Activated naive CD4-positive, alpha-beta T cell treated with anti-CD3 and anti-CD28 coated beads, Interleukin-2, amount 50 U/mL, for 16 hours (primary cell): ENCODE data around the gene FTCDNL1.

ENCODE experiments used
- DNase-seq: peaks from one replicate; pipeline ENCODE4 v3.0.0-alpha.2; 2020

FTCDNL1 gene

DNA sequence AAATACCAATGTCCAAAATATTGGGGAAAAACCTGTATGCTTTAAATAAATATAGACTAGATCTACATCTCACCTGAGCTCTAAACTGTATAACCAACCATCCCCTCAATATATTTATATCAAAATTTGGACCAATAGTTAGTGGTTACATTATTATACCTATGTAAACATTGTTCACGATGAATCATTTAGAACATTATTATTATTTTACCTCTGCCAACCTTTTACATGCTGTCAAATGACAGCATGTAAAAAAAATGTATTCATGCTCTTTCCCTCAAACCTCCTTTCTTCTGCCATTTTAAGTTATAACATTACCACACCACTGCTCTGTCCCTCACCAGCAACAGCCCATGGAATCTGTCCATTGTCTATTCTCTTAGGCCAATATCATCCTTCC, 9.6 kb downstream of the FTCDNL1 start:
- DNase-seq: no peak

DNA sequence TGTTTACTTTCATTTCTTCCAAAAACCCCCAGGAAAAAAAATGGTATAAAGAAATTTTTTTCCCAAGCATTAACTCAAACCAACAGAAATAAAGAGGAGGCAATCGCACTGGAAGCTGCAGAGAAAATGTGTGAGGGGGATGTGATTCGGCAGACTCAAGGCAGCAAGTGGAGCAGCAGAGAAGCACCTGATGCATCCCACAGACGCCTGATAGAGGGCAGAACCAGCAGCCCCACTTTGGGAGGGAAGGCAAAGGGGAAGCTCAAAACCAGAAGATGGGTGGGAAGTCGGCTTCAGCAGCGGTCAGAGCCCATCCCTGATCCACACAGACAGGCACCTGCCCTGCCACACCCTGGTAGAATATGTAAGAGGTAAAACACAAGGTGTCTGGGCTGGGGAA, 12.6 kb downstream of the FTCDNL1 start:
- no peak for DNase-seq

DNA sequence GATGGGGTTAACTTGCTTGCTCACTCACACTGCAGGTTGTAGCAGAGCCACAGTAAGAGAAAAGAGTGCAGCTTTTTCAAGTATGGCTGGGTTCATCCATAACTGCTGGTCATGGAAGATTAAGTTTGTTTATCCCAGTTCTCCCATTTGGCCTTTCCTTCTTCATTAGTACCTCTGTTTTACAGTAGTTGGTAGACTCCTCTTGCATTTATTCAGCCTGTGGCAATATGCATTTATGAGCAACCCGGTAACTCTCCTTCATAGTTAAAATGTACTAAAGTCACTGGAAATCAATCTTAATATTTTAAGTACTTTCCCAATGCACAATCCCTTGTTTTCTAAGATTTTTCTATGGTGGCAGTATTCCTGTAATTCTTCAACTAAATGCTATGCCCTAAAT, 14.0 kb downstream of the FTCDNL1 start:
- DNase-seq: no peak

DNA sequence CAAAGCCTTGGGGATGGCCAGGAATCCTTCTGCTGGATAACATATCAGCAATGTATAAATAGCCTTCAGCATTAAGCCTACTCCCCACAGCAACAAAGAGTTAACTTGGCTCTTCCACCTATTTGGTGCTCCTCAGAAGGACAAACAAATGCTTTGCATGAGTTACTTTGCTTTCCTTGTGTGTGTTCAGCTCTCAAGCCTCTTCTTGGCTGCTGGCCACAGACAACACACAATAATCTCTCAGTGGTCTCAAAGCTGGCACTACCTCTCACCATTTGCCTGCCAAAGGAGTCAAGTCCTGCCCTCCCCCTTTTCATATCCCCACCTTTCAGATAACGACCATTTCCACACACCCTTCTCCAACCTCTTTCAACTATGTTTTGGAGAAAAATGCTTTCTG, 17.5 kb downstream of the FTCDNL1 start:
- DNase-seq: no peak

DNA sequence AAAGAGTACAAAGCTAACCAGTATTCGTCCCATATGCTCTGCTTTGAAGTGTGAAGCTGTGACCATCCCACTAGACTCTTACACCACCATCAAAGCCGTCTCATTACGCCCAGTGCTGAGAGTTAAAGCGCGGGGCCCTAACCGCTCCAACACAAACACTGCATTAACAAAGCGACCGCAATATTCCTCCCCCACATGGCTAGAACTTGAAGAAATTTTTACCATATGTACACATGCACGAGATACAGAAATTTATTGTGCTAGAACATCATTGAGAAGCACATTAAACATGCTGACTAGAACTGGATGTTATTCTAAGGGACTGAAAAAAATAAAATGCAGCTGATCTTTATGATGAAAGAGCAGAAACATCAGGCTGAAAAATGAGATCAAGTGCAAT, 20.5 kb downstream of the FTCDNL1 start:
- no peak for DNase-seq

DNA sequence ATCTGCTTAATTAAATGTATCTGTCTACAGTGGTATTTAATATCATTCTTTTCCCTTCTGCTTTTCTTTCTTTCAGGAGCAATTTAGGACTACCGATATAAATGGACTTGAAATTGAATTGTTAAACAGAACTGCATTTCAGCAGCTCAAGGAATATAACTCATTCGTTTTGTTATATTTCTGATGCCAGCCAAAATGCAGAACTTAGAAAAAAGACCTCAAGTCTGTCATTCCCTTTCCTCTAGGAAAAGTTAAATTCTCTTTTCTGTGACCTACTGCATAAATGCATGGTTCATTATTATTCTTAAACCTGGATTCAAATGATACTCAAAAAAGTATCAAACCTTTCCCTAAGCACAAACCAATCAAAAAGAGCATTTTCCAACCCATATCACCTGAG, 21.4 kb downstream of the FTCDNL1 start:
- DNase-seq: no peak

DNA sequence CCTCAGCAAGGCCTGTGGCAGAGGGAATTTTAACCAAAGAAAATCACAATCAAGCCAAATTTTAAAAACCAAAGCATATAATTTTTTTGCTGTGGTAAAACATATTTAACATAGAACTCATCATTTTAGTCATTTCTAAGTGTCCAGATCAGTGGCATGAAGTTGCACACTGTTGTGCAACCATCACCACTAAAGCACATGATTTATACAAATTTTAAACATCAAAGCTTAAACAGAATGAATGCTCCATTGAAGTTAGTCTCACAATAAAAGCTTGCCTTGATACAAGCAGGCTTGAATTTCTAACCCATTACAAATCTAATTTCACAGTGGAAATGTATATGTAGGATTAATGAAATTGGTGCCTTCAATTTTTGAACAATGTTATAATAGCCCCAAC, 31.2 kb downstream of the FTCDNL1 start:
- DNase-seq: no peak

DNA sequence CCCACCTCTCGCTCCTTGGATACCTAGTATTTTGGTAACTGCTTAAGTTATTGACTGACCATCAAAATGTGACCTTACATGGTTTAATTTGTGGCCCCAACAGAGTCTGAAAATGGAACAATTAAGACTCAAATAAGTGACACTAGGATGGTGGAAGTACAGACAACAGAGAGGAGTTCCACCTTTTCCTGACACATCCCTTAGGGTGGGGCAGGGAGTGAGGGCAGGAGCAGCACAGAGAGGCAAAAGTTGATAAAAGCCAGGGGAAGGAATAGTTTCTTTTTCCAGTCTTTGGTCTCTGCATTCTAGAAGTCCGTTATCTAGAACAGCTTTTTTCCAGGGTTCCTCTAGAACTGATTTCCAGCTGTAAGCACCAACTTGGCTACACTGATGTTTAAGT, 32.2 kb downstream of the FTCDNL1 start:
- no peak for DNase-seq

DNA sequence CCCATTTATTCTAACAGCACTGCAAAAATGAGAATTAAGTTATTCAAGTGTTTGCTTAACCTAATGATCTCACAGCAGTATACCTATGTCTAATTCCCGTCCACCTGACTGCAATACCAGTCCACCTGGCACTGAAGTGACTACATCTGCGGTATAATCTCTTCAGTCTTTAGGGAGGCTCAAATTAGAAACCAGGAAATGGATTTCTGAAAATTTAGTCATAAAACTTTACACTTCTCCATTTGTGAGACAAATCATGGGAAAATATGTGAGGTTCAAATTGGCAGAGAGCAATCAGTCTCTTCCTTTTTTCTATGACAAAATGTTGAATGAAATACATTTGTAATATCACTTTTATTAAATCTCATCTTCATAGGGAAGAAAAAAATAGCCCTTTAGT, 33.0 kb downstream of the FTCDNL1 start:
- no peak for DNase-seq

DNA sequence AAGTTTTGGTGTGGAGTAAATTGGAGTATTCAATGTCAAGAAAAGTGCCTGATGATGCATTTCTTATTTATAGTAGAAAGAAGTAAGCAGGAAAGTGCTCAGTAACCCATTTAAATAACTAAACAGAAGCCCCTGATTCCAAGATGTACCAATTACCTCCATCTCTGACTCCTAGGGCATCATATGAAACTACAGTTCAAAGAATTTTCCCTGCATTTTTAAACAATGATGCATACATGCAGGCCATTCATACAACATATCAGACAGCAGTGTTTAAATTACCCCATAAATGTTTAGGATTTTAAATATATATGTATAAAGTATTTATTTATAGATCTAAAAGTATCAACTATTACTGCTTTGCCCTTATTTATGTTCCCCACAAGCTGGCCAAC, 36.2 kb downstream of the FTCDNL1 start:
- no peak for DNase-seq

DNA sequence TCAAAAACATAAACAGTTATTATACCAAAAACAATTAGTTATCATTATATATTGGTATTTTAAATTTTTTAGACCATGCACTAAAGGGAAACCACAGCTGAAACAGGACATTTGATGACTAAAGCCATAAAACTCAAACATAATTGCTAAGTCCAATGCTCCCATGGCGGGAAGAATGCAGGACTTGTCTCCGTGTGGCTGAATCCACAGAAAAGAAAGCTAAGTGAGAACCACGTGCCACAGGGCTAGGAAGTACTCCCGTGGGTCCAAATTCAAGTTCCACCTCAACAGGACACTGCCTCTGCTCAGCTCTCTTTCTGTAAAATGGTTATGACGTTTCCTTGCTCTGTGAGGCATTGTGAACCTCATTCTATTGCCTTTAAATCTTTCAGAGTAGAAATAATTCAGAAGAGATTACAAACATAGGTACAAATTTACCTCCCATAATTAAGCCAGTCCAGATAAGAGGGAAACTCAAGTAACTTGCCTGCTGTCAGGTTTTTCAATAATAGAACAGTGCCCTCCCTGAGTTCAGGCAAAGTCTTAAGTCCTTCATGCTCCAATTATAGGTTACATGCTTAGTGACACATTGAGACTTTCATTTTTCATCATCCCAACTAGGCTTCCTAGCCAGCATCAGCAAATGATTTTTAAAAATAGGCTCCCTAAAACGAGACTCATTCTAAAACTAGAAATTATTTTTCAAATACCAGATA, 36.7 kb downstream of the FTCDNL1 start:
- no peak for DNase-seq

DNA sequence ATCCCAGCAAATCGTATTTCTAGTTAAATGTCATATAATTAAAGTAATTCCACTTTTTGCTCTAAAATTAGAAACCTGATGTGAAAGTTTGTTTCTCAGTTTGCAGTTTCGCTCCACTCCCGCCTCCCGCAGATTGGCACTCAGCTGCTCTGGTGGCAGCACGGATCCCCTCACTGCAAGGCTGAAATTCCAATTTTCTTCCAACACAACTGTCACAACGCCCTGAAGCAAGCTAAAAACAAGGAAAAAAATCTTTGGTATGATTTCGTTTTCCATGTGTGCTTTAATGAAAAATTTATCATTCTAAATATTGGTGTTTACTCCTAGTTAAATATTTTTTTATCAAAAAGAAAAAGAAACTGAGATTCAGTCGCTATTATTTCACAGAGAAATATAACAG, 38.5 kb downstream of the FTCDNL1 start:
- DNase-seq: no peak

DNA sequence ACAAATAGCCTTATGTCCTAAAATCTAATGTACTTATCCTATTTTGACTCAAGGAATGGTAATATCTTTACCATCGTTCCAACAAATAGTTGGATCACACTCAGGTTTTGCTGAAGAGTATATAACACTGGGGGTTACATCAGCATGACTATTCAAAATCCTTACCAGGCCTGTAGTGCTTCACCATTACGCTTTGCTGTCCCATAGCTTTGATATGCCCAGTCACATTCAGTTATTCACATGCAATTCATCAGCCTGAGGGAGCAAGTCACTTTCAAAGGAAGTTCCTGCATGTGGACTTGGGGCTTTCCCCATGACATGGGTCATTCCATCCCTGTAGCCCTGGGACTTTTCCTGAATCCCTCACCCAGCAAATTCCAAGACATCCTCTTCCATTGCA, 39.6 kb downstream of the FTCDNL1 start:
- DNase-seq: no peak

DNA sequence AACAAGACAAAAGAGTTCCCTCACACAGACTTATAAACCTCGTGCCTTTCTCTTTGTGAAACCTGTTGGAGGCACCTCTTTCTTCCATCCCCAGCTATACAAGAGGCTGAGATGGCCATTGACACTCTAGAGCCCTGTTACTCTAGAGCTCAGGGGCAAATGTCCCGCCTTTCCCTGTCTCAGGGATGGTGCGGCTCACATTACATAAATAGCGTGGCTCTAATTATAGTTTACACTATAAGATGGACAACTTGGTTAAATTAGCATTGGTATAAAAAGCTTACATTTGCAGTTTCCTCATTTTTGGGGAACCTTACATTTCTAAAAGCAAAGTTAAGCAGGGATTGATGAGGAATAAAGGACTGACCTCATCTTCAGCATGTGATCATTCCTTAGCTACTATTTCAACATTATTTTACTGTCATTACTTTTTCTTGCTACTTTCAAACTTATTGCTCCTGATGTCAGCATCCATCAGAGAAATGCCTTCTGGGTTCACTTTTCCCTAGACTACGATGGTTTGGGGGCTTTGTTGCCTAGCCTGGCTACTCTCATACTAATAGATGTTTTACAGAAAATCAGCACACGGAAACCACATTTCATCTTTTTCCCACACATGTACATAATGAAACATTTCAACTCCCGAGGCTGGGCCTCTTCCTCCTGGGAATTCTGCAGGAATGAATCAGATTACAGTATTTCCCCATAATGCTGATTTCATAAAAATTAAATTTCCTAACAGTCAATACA, 40.4 kb downstream of the FTCDNL1 start:
- no peak for DNase-seq

DNA sequence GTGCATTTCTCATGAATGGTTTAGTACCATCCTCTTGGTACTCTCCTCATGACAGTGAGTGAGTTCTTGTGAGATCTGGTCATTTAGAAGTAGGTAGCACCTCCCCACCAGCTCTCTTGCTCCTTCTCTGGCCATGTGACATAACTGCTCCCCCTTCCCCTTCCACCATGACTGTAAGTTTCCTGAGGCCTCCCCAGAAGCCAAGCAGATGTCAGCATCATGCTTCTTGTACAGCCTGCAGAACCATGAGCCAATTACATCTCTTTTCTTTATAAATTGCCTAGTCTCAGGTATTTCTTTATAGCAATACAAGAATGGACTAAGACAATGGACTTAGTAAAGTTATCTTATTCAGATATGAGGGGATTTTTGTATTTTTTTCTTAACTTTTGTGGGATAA, 43.0 kb downstream of the FTCDNL1 start:
- no peak for DNase-seq

DNA sequence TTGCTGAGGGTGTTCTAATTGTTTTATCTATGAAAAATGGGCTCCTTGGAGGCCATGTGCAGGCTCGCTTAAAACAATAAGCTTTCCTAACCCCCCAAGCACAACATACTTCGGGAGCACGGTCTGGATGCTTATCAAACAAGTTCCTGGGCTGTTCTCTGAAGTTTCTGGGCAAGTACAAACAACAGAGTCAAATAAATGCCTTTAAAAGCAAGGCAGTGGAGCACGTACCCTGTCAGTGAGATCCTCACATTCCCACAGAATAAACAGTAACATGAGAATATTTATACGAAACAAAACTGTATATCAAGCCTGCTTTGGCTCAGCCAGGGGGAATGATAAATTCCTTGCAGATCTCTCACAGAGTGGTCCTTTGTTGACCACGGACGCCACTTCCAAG, 44.8 kb downstream of the FTCDNL1 start:
- DNase-seq: no peak

DNA sequence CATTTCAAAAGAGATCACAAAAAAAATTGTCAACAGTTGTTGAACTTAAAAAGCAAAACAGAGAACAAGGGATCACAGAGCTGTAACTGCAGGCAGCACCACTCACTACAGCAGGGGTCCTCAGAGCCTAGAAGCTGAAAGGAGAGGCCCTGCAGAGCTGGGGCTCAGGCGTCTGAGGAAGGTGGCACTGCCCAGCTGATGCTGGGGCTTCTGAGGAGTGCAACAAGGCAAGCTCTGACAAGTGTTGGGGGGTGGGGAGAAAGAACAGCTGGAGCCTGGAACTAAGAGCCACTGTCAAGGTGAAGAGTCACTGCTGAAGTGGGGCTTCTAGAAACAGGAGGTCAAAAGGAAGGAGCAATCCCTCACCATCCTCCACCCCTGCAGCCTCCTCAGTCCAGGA, 46.2 kb downstream of the FTCDNL1 start:
- no peak for DNase-seq

DNA sequence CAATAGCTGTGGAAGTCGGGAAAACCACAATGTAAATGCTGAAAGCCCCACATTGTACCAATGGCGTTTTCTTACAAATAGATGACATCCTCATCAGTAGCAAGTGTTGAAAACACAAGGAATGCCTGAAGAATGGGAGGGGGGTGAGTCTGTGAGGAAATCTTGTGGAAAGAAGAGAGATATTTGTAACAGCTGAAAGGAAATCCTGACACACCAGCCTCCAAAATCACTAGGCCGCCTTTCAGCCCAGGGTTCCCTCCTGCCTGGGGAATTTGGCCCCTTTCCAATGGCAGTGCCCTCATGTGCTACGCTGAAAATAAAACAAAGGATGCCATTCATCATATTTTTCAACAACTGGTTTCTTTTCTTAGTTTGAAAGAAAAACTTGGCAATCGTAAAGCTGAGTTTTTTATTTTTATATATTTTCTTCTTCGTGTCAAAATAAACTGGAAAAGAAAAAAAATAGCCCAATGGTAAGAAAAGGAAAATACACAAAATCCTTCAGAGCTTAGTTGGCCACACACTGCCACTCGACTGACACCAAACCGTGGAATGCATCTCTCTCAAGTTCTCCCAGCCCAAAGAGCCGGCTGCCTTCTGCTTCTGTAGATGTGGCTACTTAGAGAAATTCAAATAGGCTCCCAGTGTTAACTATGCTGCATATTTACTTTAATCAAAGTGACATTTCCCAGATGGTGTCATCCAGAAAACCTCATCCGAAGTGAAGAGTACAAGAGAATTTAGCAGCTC, 52.0 kb downstream of the FTCDNL1 start:
- DNase-seq: no peak

DNA sequence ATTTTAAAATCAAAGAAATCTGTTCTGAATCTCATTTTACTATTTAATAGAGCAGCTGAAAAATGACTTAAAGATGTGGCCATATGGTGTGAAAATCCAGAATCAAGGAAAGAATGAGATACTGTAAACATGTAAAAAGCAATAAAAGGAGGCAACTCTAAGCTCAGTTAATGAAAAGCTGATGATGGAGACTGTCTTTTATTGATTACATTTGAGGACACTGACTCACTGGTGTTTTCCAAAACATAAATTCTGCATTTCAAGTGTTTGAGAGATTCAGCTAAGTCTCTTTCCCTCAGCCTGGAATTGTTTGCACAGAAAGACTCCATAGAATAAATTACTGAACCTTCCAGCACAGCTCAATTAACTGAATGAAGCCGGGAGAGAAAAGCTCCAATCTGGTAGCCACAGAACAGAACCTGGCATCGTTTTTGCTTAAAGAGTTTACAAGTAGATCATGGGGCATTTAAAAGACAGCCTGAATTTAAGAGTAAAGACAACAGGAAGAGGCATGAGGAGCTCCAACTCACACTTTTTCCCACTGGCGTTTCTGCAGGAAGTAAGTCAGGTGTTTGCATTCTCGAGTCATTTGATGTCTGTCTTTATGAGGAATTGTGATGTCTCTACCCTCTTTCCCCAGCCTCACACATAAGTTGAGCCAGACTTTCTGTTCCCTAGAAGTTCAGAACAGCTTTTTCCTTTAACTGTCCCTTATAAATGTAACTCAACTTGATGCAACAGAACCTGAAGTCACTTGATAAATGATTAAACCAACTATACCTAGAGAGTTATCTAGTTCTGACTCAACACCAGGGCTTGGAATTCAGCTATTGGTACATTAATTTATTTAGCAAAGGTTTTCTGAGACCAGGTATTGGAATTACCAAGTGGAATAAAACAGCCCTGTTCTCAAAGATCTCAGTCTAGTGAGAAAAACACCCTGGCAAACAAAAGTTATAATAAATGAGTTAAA, 53.3 kb downstream of the FTCDNL1 start:
- no peak for DNase-seq

DNA sequence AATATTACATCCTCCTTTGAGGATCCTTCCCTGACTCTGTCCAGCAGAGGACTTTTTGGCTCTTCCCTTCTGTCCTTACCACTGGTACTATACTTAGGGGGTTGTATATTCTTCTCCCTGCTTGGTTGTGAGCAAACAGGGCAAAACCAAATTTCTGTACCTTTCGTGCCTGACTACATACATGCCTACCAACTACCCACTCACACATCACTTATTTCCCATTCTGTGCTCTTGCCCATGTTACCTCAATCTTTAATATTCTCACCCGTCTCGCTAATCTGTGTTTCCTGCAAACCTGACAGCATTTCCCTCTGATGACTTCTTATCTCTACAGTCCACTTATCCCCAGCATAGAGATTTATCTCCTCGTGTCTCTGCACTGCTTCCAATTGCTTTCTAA, 58.6 kb downstream of the FTCDNL1 start:
- no peak for DNase-seq

DNA sequence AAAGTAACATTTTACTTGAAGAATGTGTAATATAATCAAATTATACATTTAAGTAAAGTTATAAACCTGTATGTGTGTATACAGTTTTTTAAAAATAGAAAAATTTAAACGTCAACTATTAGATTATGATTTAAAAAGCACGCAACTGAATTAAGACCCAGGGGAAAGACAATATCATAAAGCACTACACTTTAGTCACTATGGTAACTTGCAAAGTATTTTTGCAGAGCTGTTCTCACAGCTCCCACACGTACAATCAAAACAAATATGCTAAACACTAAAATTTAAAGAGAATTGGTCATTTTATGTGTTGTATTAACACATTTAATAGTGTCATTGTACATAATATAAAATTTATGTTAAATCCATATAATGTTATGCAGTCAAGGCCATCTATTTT, 59.7 kb downstream of the FTCDNL1 start:
- no peak for DNase-seq

DNA sequence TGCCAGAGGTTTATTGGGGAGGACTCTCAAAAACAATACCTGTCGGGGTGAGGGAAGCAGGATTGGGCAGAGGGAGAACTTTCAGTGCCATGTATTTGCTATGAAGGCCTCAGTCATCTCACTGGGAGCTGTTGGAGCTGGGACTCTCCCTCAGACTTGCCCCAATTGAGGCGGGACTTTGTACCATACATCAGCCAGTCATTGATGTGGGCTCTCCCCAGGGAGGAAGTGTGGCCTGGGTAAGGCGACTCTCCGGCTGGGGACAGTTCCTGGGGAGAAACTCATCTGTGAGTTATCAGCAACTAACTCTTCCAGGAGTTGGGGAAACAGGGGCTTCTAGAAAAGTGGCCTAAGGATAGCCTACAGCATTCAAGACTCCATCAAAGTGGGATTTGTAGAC, 66.5 kb downstream of the FTCDNL1 start:
- no peak for DNase-seq

DNA sequence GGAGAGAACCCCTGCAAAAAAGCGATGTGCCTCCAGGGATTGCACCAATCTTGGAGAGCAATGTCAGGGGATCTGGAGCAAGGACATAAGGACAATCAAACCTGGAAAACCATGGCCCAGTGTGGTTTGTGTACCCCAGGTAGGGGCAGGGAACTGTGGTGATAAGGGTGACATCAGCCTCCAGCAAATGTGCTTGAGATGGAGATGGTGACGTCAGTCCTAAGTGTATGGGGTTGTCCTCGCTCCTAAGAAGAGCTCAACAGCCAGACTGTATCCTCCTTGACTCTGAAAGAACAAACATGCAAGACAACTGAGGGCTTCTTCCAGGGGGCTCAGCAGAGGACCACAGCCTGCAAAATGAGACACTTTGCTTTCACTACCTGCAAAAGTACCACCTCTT, 71.4 kb downstream of the FTCDNL1 start:
- DNase-seq: no peak
